Activated CD4-positive, alpha-beta T cell treated with anti-CD3 and anti-CD28 coated beads for 36 hours (primary cell): ENCODE data around the gene CCDC174. TPM values are rescaled to one million over a fixed set of nuclear protein-coding genes. Genes with fewer than 3 reads are reported as not detected.

Experiments used
- ATAC-seq: fragments of 200-7000 bp; cut with Tn5 transposase; one replicate; pipeline ENCODE4 v1.10.0; 2021; ENCODE audit warnings: mild to moderate bottlenecking, moderate library complexity
- CTCF ChIA-PET: fragments of 350-600 bp; sonication (Branson Sonifier 250); formaldehyde crosslinking; loops from one replicate; lab custom pipeline; 2021; ENCODE audit warnings: antibody characterized with exemption; lab: Charles Lee
- POLR2A ChIA-PET: fragments of 350-600 bp; sonication (Branson Sonifier 250); formaldehyde crosslinking; loops from one replicate; lab custom pipeline; 2021; ENCODE audit warnings: antibody characterized with exemption, inconsistent platforms; lab: Charles Lee
- DNase-seq: peaks from one replicate; pipeline ENCODE4 v3.0.0-alpha.2; 2020
- H3K27ac Mint-ChIP-seq: one replicate; pipeline ENCODE4 v1.8.0; 2021; ENCODE audit warnings: mixed read lengths
- H3K27me3 Mint-ChIP-seq: one replicate; pipeline ENCODE4 v1.8.0; 2021; ENCODE audit warnings: mixed read lengths
- H3K36me3 Mint-ChIP-seq: one replicate; pipeline ENCODE4 v1.8.0; 2021; ENCODE audit warnings: low read depth, mixed read lengths
- H3K4me1 Mint-ChIP-seq: one replicate; pipeline ENCODE4 v1.8.0; 2021; ENCODE audit warnings: mixed read lengths
- H3K4me3 Mint-ChIP-seq: one replicate; pipeline ENCODE4 v1.8.0; 2021; ENCODE audit warnings: mild to moderate bottlenecking, moderate library complexity, mixed read lengths
- H3K9me3 Mint-ChIP-seq: one replicate; pipeline ENCODE4 v1.8.0; 2021; ENCODE audit warnings: low read depth, mixed read lengths
- intact Hi-C, 2 experiments: fragments of 100-400 bp; cut with DNase I in 1 of 2; cut with micrococcal nuclease in 1 of 2; formaldehyde crosslinking; loops; one replicate each; pipeline versions ENCODE4 v1.14.2 to v1.15.1; 2022 to 2024; cut with DNase I, micrococcal nuclease
- total RNA-seq, 2 experiments: library from RNA; stranded (reverse); gene quantifications; one replicate each; pipeline ENCODE4 v1.2.3, GENCODE V29; 2021

The CCDC174 gene
- total RNA-seq, 2 experiments from 2014 or later = 16.2 to 18.2 TPM

DNA sequence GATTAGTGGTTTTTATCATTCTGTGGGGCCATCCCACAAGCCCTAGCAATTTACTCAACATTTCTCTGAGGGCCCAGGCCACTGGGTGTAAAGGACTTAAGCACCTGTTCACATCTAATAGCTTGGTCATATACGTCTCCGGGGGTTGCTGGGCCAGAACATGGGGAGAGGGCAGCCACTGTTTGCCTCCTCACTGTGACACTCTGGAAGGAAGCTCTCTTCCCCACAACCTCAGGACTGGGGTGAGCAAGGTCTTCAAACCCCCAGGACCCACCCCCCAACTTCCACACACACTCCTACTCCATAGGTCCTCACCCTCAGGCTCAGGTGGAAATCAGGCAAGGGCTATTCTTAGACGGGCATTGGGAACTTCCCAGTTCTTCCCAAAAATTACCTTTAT, 52.2 kb downstream of the CCDC174 start:
- no peak for ATAC-seq

DNA sequence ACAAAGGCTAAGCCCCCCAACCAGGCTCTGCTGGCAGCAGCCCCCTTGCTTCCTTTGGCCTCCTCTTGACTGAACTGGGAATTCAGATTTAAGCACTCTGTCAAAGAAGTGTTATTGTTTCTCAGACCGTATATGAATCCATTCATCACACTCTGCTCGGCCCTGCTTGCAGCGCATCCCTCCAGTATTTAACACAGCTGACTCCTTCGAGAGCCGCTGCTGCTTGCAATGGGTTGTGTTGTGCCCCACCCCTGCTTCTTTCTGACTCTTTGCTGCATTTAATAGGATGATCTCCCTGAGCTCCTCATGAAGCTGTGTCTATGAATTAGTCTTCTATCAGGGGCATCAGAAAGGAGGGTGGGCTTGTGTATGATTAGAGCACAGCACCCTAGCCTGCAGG, 54.5 kb downstream of the CCDC174 start:
- ATAC-seq (no peak), DNase-seq (no peak)
- ChIA-PET CTCF (no interaction called here), POLR2A (no interaction called here)
- Mint-ChIP-seq H3K4me3 (no peak overlapping the region), H3K27me3 (peaks cover 2% of the 10 kb centered on the region), H3K27ac (no peak overlapping the region), H3K9me3 (peaks cover 2% of the 10 kb centered on the region), H3K36me3 (no peaks in the 10 kb centered on the region), H3K4me1 (no peaks in the 10 kb centered on the region)
- intact Hi-C loops = no loop called here

More for the DNA sequence above, 52.2 kb downstream of the CCDC174 start:
- ChIA-PET POLR2A (no interaction called here), CTCF (interaction anchor here (0.6 kb wide), 1 partner anchor 69 kb away, joined by 3 read pairs; no protein-coding TSS in a partner anchor)
- Mint-ChIP-seq H3K27ac (no peak overlapping the region), H3K4me3 (no peak overlapping the region), H3K27me3 (peaks cover 2% of the 10 kb centered on the region), H3K9me3 (no peaks in the 10 kb centered on the region), H3K4me1 (no peaks in the 10 kb centered on the region), H3K36me3 (no peaks in the 10 kb centered on the region)
- intact Hi-C loops = no loop called here
- DNase-seq = no peak

DNA sequence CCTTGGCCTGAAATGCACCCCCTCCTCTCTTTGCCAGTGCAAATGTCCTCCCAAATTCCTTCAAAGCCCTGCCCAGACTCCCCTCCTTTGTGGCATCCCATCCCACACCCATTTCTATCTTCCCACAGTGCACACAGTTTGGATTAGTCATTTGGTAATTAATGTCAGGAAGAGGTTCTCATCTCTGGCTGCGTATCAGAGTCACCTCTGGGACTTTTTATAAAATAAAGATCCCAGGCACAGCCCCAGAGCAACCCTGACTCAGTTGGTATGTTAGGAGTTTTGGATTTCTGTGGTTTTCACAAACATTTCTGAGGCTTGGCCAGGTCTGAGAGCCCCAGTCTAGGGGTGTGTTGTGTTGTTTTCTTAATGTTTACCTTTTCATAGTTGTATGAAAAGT, 65.0 kb downstream of the CCDC174 start:
- no peak overlapping the region for H3K4me3 Mint-ChIP-seq
- no peaks in the 10 kb centered on the region for H3K36me3 Mint-ChIP-seq
- CTCF ChIA-PET = no interaction called here
- H3K4me1 Mint-ChIP-seq = no peaks in the 10 kb centered on the region
- no peak for ATAC-seq
- H3K9me3 Mint-ChIP-seq = peaks cover 8% of the 10 kb centered on the region
- POLR2A ChIA-PET = no interaction called here
- peaks cover 3% of the 10 kb centered on the region for H3K27me3 Mint-ChIP-seq
- no peak overlapping the region for H3K27ac Mint-ChIP-seq
- intact Hi-C loops = no loop called here
- no peak for DNase-seq

DNA sequence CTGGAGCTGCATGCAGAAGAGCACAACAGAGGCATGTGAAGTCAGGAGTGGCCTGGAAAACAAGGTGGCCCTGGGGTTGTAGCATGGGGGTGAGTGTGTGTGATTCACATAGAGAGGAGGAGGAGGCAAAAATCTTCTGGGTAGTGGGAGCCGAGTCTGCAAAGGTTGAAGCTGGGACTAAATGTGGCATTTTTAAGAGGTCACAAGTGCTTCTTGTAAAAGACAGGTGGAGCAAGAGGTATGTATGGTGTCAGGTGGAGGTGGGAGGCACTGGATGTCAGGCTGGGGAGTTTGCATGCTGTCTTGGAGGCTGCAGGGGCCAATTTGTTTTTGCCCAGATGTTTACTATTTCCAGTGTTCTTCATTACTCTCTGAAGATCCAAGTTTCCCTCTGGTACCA, 65.7 kb downstream of the CCDC174 start:
- Mint-ChIP-seq H3K4me3 (no peak overlapping the region), H3K27me3 (peaks cover 3% of the 10 kb centered on the region), H3K4me1 (no peaks in the 10 kb centered on the region), H3K9me3 (peaks cover 8% of the 10 kb centered on the region), H3K27ac (no peak overlapping the region), H3K36me3 (no peaks in the 10 kb centered on the region)
- DNase-seq (no peak), ATAC-seq (no peak)
- ChIA-PET CTCF (no interaction called here), POLR2A (no interaction called here)
- intact Hi-C loops = no loop called here

DNA sequence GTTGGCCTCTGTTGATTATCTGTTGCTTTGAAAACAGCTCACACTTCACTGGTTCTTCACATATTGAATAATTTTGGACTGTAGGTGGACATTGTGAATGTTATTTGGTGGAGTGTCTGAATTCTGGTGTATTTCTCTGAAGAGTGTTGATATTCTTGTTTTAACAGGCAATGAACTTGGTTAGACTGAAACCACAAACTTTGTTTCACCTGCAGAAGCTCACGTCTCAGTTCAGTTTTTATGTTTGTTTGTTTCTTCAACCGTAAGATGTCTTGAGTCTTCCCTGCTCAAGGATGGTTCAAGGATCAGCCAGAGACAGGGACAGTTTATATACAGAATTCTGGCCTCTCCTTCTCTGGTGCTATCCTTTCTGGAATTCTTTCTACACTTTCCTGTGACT, 67.0 kb downstream of the CCDC174 start:
- no peaks in the 10 kb centered on the region for H3K36me3 Mint-ChIP-seq
- intact Hi-C loops = no loop called here
- ChIA-PET CTCF (no interaction called here), POLR2A (no interaction called here)
- no peak overlapping the region for H3K4me3 Mint-ChIP-seq
- no peaks in the 10 kb centered on the region for H3K9me3 Mint-ChIP-seq
- peaks cover 3% of the 10 kb centered on the region for H3K27me3 Mint-ChIP-seq
- DNase-seq (no peak), ATAC-seq (no peak)
- no peak overlapping the region for H3K27ac Mint-ChIP-seq
- H3K4me1 Mint-ChIP-seq = no peaks in the 10 kb centered on the region

DNA sequence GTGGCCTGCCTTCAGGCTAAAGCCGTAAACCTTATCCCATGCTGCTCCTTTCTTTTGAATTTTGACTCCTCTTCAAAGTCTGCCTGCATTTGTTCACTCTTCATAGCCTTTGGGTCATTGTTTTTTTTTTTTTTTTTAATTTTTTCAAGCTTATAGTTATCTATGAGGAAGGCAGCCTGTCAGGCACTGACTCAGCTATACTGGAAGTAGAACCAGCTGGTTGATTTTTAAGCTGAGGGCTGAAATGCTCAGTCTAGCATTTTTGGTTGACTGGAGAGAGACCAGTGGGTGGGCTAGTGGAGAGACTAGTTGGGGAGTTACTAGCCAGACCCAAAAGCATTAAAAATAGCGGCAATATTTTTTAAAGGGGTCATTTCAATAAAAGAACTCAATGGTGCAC, 67.4 kb downstream of the CCDC174 start:
- intact Hi-C loops = no loop called here

DNA sequence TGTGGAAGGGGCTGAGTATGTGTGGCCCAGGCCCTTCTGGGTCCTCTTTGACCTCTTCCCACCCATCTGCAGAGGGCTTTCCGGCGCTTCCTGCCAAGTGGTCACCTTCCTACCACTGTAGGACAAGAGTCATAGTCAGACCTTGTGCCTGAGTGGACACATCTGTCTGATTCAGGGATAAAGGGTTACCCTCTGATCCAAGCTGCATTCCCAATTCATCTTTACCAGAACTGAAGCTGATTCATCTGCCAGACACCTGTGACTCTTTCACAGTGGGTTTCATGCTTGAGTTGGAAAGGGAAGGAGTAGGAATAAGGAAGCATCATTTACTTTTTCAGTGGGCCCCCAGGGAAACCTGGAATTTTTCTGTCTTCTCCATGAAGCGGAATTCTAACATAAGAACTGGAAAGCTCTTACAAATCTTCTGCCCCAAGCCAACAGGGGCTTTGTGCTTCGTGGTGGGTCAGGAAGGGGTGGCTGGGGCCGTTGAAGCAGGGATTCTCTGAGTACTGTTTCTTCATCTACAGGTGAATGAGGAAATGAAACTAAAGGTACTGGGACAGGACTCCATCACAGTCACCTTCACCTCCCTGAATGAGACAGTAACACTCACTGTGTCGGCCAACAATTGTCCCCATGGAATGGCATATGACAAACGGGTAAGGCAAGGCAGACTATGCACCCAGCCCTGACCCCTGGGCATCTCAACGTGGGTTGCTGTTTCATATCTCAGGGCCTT, 69.7 kb downstream of the CCDC174 start:
- POLR2A ChIA-PET = no interaction called here
- CTCF ChIA-PET = no interaction called here
- DNase-seq (no peak), ATAC-seq (no peak)
- Mint-ChIP-seq H3K4me3 (no peak overlapping the region), H3K27ac (no peak overlapping the region), H3K27me3 (peaks cover 3% of the 10 kb centered on the region), H3K36me3 (no peaks in the 10 kb centered on the region), H3K4me1 (no peaks in the 10 kb centered on the region), H3K9me3 (no peaks in the 10 kb centered on the region)
- intact Hi-C loops = no loop called here

More for the DNA sequence above, 67.4 kb downstream of the CCDC174 start:
- Mint-ChIP-seq H3K27ac (no peak overlapping the region), H3K4me1 (no peaks in the 10 kb centered on the region), H3K4me3 (no peak overlapping the region), H3K9me3 (no peaks in the 10 kb centered on the region), H3K36me3 (no peaks in the 10 kb centered on the region), H3K27me3 (peaks cover 3% of the 10 kb centered on the region)
- POLR2A ChIA-PET = interaction anchor here (0.6 kb wide), 1 partner anchor 106 kb away, joined by 4 read pairs; no protein-coding TSS in a partner anchor
- no peak for DNase-seq
- no peak for ATAC-seq
- CTCF ChIA-PET = no interaction called here

Other genes with a start within 250 kb of the CCDC174 start
- gene SLC6A6, start 249.2 kb upstream of the CCDC174 start, total RNA-seq = 10 to 100 TPM; 51.7 to 54.2 TPM
- not detected for gene GRIP2, start 111.4 kb upstream of the CCDC174 start, total RNA-seq
- gene C3orf20, start 23.4 kb downstream of the CCDC174 start, total RNA-seq = not detected
- gene FGD5, start 167.2 kb downstream of the CCDC174 start, total RNA-seq = under 1 TPM in 1 of 2 experiments, not detected in 1; 0.09 TPM